H9 (cell line): ENCODE measurements around the gene ITSN2. TPM values are rescaled to one million over a fixed set of nuclear protein-coding genes. Genes with fewer than 3 reads are reported as not detected.

ENCODE experiments used
- DNase-seq: peaks from one replicate; pipeline ENCODE4 v3.0.0-alpha.2; 2017
- H2AFZ ChIP-seq: one replicate; pipeline ENCODE4 v1.6.1; 2013; ENCODE audit warnings: mild to moderate bottlenecking, low read length, control low read depth, moderate library complexity
- H2AK5ac ChIP-seq: 2 replicates; pipeline ENCODE4 v1.6.1; 2013; ENCODE audit warnings: low read length, control low read depth, mixed read lengths; ENCODE audit not compliant: insufficient read length
- H2BK120ac ChIP-seq: one replicate; pipeline ENCODE4 v1.6.1; 2013; ENCODE audit warnings: low read depth, mild to moderate bottlenecking, low read length, control low read depth, inconsistent platforms; ENCODE audit not compliant: poor library complexity, severe bottlenecking
- H2BK12ac ChIP-seq: 2 replicates; pipeline ENCODE4 v1.6.1; 2013; ENCODE audit warnings: low read length, control low read depth, mixed read lengths, low read depth; ENCODE audit not compliant: insufficient read length
- H2BK15ac ChIP-seq: 2 replicates; pipeline ENCODE4 v1.6.1; 2013; ENCODE audit warnings: low read depth, low read length, control low read depth
- H2BK20ac ChIP-seq: one replicate; pipeline ENCODE4 v1.6.1; 2013; ENCODE audit warnings: low read depth, mild to moderate bottlenecking, low read length, control low read depth, inconsistent platforms; ENCODE audit not compliant: poor library complexity, severe bottlenecking
- H2BK5ac ChIP-seq: 2 replicates; pipeline ENCODE4 v1.6.1; 2013; ENCODE audit warnings: low read length, control low read depth, mixed read lengths; ENCODE audit not compliant: insufficient read length
- H3K14ac ChIP-seq: 2 replicates; pipeline ENCODE4 v1.6.1; 2013; ENCODE audit warnings: low read length, control low read depth; ENCODE audit not compliant: insufficient read depth
- H3K18ac ChIP-seq: 2 replicates; pipeline ENCODE4 v1.6.1; 2013; ENCODE audit warnings: low read depth, mild to moderate bottlenecking, mixed read lengths, low read length, control low read depth; ENCODE audit not compliant: insufficient read length
- H3K23ac ChIP-seq: 2 replicates; pipeline ENCODE4 v1.6.1; 2013; ENCODE audit warnings: low read length, control low read depth, mixed read lengths, low read depth; ENCODE audit not compliant: insufficient read length
- H3K23me2 ChIP-seq: 2 replicates; pipeline ENCODE4 v1.6.1; 2013; ENCODE audit warnings: low read depth, mild to moderate bottlenecking, mixed read lengths, low read length, control low read depth; ENCODE audit not compliant: insufficient read length, poor library complexity, severe bottlenecking
- H3K27ac ChIP-seq: 2 replicates; pipeline ENCODE4 v1.5.1; 2013; ENCODE audit warnings: low read length, control low read depth, mixed read lengths, low read depth; ENCODE audit not compliant: insufficient read length
- H3K27me3 ChIP-seq: 2 replicates; pipeline ENCODE4 v1.6.1; 2013; ENCODE audit warnings: low read length, control low read depth, inconsistent platforms; ENCODE audit not compliant: insufficient read depth
- H3K4ac ChIP-seq: 2 replicates; pipeline ENCODE4 v1.6.1; 2013; ENCODE audit warnings: low read depth, mild to moderate bottlenecking, control low read depth, inconsistent platforms, low read length, moderate library complexity
- H3K4me1 ChIP-seq: 2 replicates; pipeline ENCODE4 v1.6.1; 2013; ENCODE audit warnings: low read length, control low read depth, inconsistent platforms; ENCODE audit not compliant: insufficient read depth
- H3K4me2 ChIP-seq: 2 replicates; pipeline ENCODE4 v1.6.1; 2013; ENCODE audit warnings: low read length, control low read depth, mixed read lengths; ENCODE audit not compliant: insufficient read length, insufficient read depth
- H3K56ac ChIP-seq: 2 replicates; pipeline ENCODE4 v1.6.1; 2013; ENCODE audit warnings: low read depth, mild to moderate bottlenecking, mixed read lengths, low read length, control low read depth; ENCODE audit not compliant: insufficient read length
- H3K79me1 ChIP-seq: 2 replicates; pipeline ENCODE4 v1.6.1; 2013; ENCODE audit warnings: low read depth, mild to moderate bottlenecking, moderate library complexity, low read length, control low read depth, inconsistent platforms; ENCODE audit not compliant: insufficient read depth, poor library complexity, severe bottlenecking
- H3K79me2 ChIP-seq: 2 replicates; pipeline ENCODE4 v1.6.1; 2013; ENCODE audit warnings: low read length, control low read depth, inconsistent platforms; ENCODE audit not compliant: insufficient read depth
- H3K9ac ChIP-seq: 2 replicates; pipeline ENCODE4 v1.6.1; 2013; ENCODE audit warnings: low read length, control low read depth, mixed read lengths; ENCODE audit not compliant: insufficient read length; ENCODE audit errors: extremely low read depth
- H3K9me3 ChIP-seq: one replicate; pipeline ENCODE4 v1.6.1; 2013; ENCODE audit warnings: low read depth, low read length, inconsistent platforms; ENCODE audit not compliant: control insufficient read depth
- H3T11ph ChIP-seq: one replicate; pipeline ENCODE4 v1.6.1; 2013; ENCODE audit warnings: mild to moderate bottlenecking, low read length, control low read depth, inconsistent platforms
- H4K20me1 ChIP-seq: one replicate; pipeline ENCODE4 v1.6.1; 2013; ENCODE audit not compliant: control insufficient read depth, insufficient read length, insufficient read depth
- H4K5ac ChIP-seq: 2 replicates; pipeline ENCODE4 v1.6.1; 2013; ENCODE audit warnings: low read depth, mild to moderate bottlenecking, mixed read lengths, low read length, control low read depth; ENCODE audit not compliant: insufficient read length
- H4K8ac ChIP-seq: replicated peaks from 2 replicates; pipeline ENCODE4 v1.6.1; 2013; ENCODE audit warnings: low read length, control low read depth, mixed read lengths, low read depth; ENCODE audit not compliant: insufficient read length
- H4K91ac ChIP-seq: 2 replicates; pipeline ENCODE4 v1.6.1; 2013; ENCODE audit warnings: low read depth, mild to moderate bottlenecking, moderate library complexity, mixed read lengths, low read length, control low read depth; ENCODE audit not compliant: insufficient read length
- H3K27ac Mint-ChIP-seq, 3 experiments: 2 replicates in 2 of 3; 3 replicates in 1 of 3; pipeline ENCODE4 v1.8.0; 2020 to 2021; ENCODE audit warnings: mixed read lengths in 3 of 3, mild to moderate bottlenecking in 1 of 3, moderate library complexity in 1 of 3
- H3K27me3 Mint-ChIP-seq: 2 replicates; pipeline ENCODE4 v1.8.0; 2021; ENCODE audit warnings: low read depth, mild to moderate bottlenecking, moderate library complexity, mixed read lengths
- H3K36me3 Mint-ChIP-seq, 3 experiments: 2 replicates in 2 of 3; 3 replicates in 1 of 3; pipeline ENCODE4 v1.8.0; 2020 to 2021; ENCODE audit warnings: low read depth in 3 of 3, mixed read lengths in 3 of 3; ENCODE audit not compliant: insufficient read depth in 1 of 3
- H3K4me1 Mint-ChIP-seq, 2 experiments: 2 replicates each; pipeline ENCODE4 v1.8.0; 2020; ENCODE audit warnings: mixed read lengths in 2 of 2
- H3K4me3 Mint-ChIP-seq, 2 experiments: 2 replicates in 1 of 2; 3 replicates in 1 of 2; pipeline ENCODE4 v1.8.0; 2020 to 2021; ENCODE audit warnings: mild to moderate bottlenecking in 2 of 2, mixed read lengths in 2 of 2, moderate library complexity in 1 of 2
- H3K9me3 Mint-ChIP-seq, 2 experiments: 2 replicates in 1 of 2; 3 replicates in 1 of 2; pipeline ENCODE4 v1.8.0; 2020; ENCODE audit warnings: mild to moderate bottlenecking in 2 of 2, mixed read lengths in 2 of 2, moderate library complexity in 1 of 2
- WGBS: extraction: QIAGEN DNeasy Blood & Tissue Kit; methylation state at CpG from one replicate; pipeline ENCODE4 v1.1.7; 2013; ENCODE audit warnings: missing lambda C conversion rate, low lambda C conversion rate, mixed read lengths; ENCODE audit not compliant: insufficient read length; ENCODE audit errors: extremely low coverage; 5-methylcytosine and 5-hydroxymethylcytosine counted together
- total RNA-seq: library from RNA; stranded (reverse); gene quantifications from 2 replicates; pipeline ENCODE4 v1.2.1, GENCODE V29; 2021
- TF ChIP-seq, protein P1 (sequence below): fragments of 200-600 bp; sonication (generic); conservative IDR thresholded peaks from 3 replicates; pipeline ENCODE4 v1.8.0; 2021; ENCODE audit warnings: antibody characterized with exemption, mild to moderate bottlenecking

Gene ITSN2
- total RNA-seq, 1 experiment from 2014 or later = 17.0 TPM

- no peak overlapping the region for H2BK12ac ChIP-seq
- H3T11ph ChIP-seq = no peak overlapping the region
- H3K79me1 ChIP-seq = no peaks in the 10 kb centered on the region
- H3K18ac ChIP-seq = no peak overlapping the region
- H4K8ac ChIP-seq = no peak overlapping the region
- Mint-ChIP-seq H3K27me3 (no peaks in the 10 kb centered on the region), H3K9me3 (peaks cover 2 to 3% of the 10 kb centered on the region in 2 experiments; a peak in 3 of 5 replicates), H3K4me1 (peaks cover 0 to 10% of the 10 kb centered on the region in 2 experiments; a peak in 3 of 4 replicates), H3K36me3 (peaks cover 0 to 2% (median 0%) of the 10 kb centered on the region in 3 experiments; a peak in 1 of 7 replicates), H3K4me3 (no peak overlapping the region), H3K27ac (no peak overlapping the region)
- no peak overlapping the region for H2AFZ ChIP-seq
- no peak for DNase-seq
- WGBS = no CpG with 5 or more reads among the region's 7 CpGs
- H3K4me1 ChIP-seq = no peaks in the 10 kb centered on the region
- no peaks in the 10 kb centered on the region for H4K20me1 ChIP-seq
- H2BK20ac ChIP-seq = no peak overlapping the region
- no peaks in the 10 kb centered on the region for H3K23me2 ChIP-seq
- H3K56ac ChIP-seq = no peak overlapping the region
- H3K9ac ChIP-seq = no peak overlapping the region
- H2BK120ac ChIP-seq = no peak overlapping the region
- H3K9me3 ChIP-seq = no peaks in the 10 kb centered on the region
- H3K23ac ChIP-seq = no peak overlapping the region
- no peak overlapping the region for H3K14ac ChIP-seq
- H3K4me2 ChIP-seq = no peak overlapping the region
- no peak overlapping the region for H3K4ac ChIP-seq
- no peak overlapping the region for H4K91ac ChIP-seq
- H2BK15ac ChIP-seq = no peak overlapping the region
- H3K79me2 ChIP-seq = no peaks in the 10 kb centered on the region
- H2AK5ac ChIP-seq = no peak overlapping the region
- H4K5ac ChIP-seq = no peak overlapping the region
- no peaks in the 10 kb centered on the region for H3K27me3 ChIP-seq
- TF ChIP-seq, protein P1, sequence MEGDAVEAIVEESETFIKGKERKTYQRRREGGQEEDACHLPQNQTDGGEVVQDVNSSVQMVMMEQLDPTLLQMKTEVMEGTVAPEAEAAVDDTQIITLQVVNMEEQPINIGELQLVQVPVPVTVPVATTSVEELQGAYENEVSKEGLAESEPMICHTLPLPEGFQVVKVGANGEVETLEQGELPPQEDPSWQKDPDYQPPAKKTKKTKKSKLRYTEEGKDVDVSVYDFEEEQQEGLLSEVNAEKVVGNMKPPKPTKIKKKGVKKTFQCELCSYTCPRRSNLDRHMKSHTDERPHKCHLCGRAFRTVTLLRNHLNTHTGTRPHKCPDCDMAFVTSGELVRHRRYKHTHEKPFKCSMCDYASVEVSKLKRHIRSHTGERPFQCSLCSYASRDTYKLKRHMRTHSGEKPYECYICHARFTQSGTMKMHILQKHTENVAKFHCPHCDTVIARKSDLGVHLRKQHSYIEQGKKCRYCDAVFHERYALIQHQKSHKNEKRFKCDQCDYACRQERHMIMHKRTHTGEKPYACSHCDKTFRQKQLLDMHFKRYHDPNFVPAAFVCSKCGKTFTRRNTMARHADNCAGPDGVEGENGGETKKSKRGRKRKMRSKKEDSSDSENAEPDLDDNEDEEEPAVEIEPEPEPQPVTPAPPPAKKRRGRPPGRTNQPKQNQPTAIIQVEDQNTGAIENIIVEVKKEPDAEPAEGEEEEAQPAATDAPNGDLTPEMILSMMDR = no peak
- H2BK5ac ChIP-seq = no peak overlapping the region
- no peak overlapping the region for H3K27ac ChIP-seq
Observed at GRCh38 chr2:24404491-24404921, 44.2 kb upstream of the ITSN2 start.
